ENCODE measurements around the gene DIDO1.
"Not testable (repeated sequence)": the region's sequence is repeated elsewhere in the genome, so short reads cannot be mapped to it uniquely, and the experiment has no call there.

DNA sequence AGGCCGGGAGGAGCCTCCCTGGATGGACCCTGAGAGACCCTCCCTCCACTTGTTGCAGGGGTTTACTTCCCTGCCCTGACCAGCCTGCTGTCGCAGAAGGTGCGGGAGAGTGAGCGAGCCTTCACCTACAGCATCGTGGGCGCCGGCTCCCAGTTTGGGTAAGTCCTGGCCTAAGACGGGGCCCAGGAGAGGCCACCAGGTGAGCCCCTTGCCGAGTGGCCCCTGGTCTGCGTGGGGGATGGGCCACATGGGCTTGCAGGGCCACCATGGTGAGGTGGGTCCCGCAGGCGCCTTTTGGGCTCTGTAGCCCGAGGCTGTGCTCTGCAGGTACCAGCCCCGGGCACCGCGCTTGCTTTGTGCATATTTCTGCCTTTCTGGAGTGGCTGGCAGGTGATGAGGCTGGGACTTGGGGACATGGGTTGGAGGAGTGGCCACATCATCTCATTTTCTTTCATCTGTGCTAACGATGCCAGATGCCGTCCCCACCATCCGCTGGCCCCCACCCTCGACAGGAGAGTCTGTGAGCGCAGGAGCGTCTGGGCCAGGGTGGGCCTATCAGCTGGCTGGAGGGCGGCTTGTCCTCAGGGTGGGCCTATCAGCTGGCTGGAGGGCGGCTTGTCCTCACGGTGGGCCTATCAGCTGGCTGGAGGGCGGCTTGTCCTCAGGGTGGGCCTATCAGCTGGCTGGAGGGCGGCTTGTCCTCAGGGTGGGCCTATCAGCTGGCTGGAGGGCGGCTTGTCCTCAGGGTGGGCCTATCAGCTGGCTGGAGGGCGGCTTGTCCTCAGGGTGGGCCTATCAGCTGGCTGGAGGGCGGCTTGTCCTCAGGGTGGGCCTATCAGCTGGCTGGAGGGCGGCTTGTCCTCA is 34.4 kb upstream of the DIDO1 start:
- TF ChIP-seq, protein P1, sequence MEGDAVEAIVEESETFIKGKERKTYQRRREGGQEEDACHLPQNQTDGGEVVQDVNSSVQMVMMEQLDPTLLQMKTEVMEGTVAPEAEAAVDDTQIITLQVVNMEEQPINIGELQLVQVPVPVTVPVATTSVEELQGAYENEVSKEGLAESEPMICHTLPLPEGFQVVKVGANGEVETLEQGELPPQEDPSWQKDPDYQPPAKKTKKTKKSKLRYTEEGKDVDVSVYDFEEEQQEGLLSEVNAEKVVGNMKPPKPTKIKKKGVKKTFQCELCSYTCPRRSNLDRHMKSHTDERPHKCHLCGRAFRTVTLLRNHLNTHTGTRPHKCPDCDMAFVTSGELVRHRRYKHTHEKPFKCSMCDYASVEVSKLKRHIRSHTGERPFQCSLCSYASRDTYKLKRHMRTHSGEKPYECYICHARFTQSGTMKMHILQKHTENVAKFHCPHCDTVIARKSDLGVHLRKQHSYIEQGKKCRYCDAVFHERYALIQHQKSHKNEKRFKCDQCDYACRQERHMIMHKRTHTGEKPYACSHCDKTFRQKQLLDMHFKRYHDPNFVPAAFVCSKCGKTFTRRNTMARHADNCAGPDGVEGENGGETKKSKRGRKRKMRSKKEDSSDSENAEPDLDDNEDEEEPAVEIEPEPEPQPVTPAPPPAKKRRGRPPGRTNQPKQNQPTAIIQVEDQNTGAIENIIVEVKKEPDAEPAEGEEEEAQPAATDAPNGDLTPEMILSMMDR (IDR thresholded peaks at IDR 0.05 in 4 of 5, conservative IDR thresholded peaks at IDR 0.05 in 1 of 5) = not testable (repeated sequence)
- not testable (repeated sequence) for TF ChIP-seq POLR2A (IDR thresholded peaks at IDR 0.05)

Measured in gastrocnemius medialis (tissue), 4 donors.